Gastrocnemius medialis (tissue), 4 donors: ENCODE results near the gene ELOVL3. TPM values are rescaled to one million over a fixed set of nuclear protein-coding genes. Genes with fewer than 3 reads are reported as not detected.
A peak's percentile ranks its signal among the peaks of the same experiment; 100 is the strongest.

ENCODE experiments used
- ATAC-seq, 2 donors: fragments of 150-250 bp; one replicate each; pipeline ENCODE4 v1.9.1; 2016
- DNase-seq, 2 donors: peaks; one replicate each; pipeline ENCODE4 v3.0.0-alpha.2; 2019
- H3K27ac ChIP-seq, 4 donors: fragments of 200-600 bp; sonication (generic); 1 replicate in 1 of 4; 2 replicates in 3 of 4; pipeline ENCODE4 v1.5.1; 2016 to 2018; ENCODE audit warnings: mild to moderate bottlenecking in 2 of 4, moderate library complexity in 1 of 4
- H3K27me3 ChIP-seq, 3 donors: fragments of 200-600 bp; sonication (generic) in 2 of 3; 1 replicate in 1 of 3; 2 replicates in 2 of 3; pipeline versions ENCODE4 v1.5.1 to v1.6.0; 2016 to 2019; ENCODE audit warnings: mild to moderate bottlenecking in 1 of 3, moderate library complexity in 1 of 3
- H3K36me3 ChIP-seq, 2 donors: fragments of 200-600 bp; sonication (generic) in 1 of 2; one replicate each; pipeline ENCODE4 v1.5.1; 2017 to 2018
- H3K4me1 ChIP-seq, 2 donors: fragments of 200-600 bp; sonication (generic) in 1 of 2; one replicate each; pipeline ENCODE4 v1.5.1; 2016 to 2017; ENCODE audit warnings: mild to moderate bottlenecking in 2 of 2
- H3K4me3 ChIP-seq, 4 donors: fragments of 200-600 bp; sonication (generic) in 3 of 4; 1 replicate in 1 of 4; 2 replicates in 3 of 4; pipeline ENCODE4 v1.5.1; 2016 to 2019; ENCODE audit warnings: mild to moderate bottlenecking in 2 of 4
- H3K9me3 ChIP-seq, 3 donors: fragments of 200-600 bp; sonication (generic) in 2 of 3; 1 replicate in 1 of 3; 2 replicates in 2 of 3; pipeline ENCODE4 v1.5.1; 2016 to 2019
- CTCF ChIP-seq, 5 experiments: fragments of 450-650 bp in 3 of 5; fragments of 200-600 bp in 2 of 5; sonication (generic) in 2 of 5; IDR thresholded peaks in 4 of 5; conservative IDR thresholded peaks in 1 of 5; 1 replicate in 4 of 5; 2 replicates in 1 of 5; pipeline ENCODE4 v1.5.1; 2016 to 2019; ENCODE audit warnings: antibody characterized with exemption in 5 of 5, mild to moderate bottlenecking in 3 of 5, moderate library complexity in 3 of 5
- POLR2A ChIP-seq, 2 donors: fragments of 450-650 bp; IDR thresholded peaks; one replicate each; pipeline ENCODE4 v1.6.1; 2017; ENCODE audit warnings: antibody characterized with exemption in 2 of 2, mild to moderate bottlenecking in 2 of 2, moderate library complexity in 2 of 2
- in situ Hi-C, 4 donors: fragments of 200-750 bp; cut with MboI; loops; one replicate each; pipeline versions ENCODE4 v1.15.0 to v1.8.0; 2017; ENCODE audit warnings: low sequenced_read_pairs in 4 of 4
- intact Hi-C: fragments of 100-400 bp; cut with DNase I; formaldehyde crosslinking; loops from one replicate; pipeline ENCODE4 v1.15.1; 2023; ENCODE audit warnings: low total_unique reads
- total RNA-seq, 4 donors: library from RNA; depleted of rRNA; stranded (reverse); fragments of >200 nt; gene quantifications; one replicate each; pipeline versions ENCODE4 v1.1.0 to v1.2.3, GENCODE V29; 2016

The ELOVL3 gene
- total RNA-seq, 4 donors from 2014 or later: 0.51 TPM; not detected in 3

- intact Hi-C loops: no loop called here
- H3K4me1 ChIP-seq: peaks cover 79 to 81% of the 10 kb centered on the region in 2 donors
- peak overlapping the region; percentile 75 to 85 (median 83) for H3K27ac ChIP-seq
Observed at GRCh38 chr10:102268375-102268888, 42.3 kb downstream of the ELOVL3 start.

GRCh38 chr10:102269017-102269416 lies 42.9 kb downstream of the ELOVL3 start:
- ATAC-seq: peak; percentile 59 to 84
- in situ Hi-C loops (no loop called here), intact Hi-C loops (no loop called here)
- Histone ChIP-seq H3K9me3 (no peaks in the 10 kb centered on the region), H3K4me1 (peaks cover 79 to 81% of the 10 kb centered on the region in 2 donors), H3K4me3 (no peak overlapping the region), H3K27me3 (no peaks in the 10 kb centered on the region), H3K36me3 (no peaks in the 10 kb centered on the region), H3K27ac (peak overlapping the region; percentile 75 to 85 (median 83))
- peak; percentile 19 to 68 for DNase-seq
- no peak for TF ChIP-seq CTCF (IDR thresholded peaks at IDR 0.05 in 4 of 5, conservative IDR thresholded peaks at IDR 0.05 in 1 of 5)
- no peak for TF ChIP-seq POLR2A (IDR thresholded peaks at IDR 0.05)

More at GRCh38 chr10:102268375-102268888, 42.3 kb downstream of the ELOVL3 start:
- TF ChIP-seq CTCF (IDR thresholded peaks at IDR 0.05 in 4 of 5, conservative IDR thresholded peaks at IDR 0.05 in 1 of 5): no peak
- in situ Hi-C loops: no loop called here
- no peak for DNase-seq
- no peaks in the 10 kb centered on the region for H3K36me3 ChIP-seq
- no peaks in the 10 kb centered on the region for H3K27me3 ChIP-seq
- no peak overlapping the region for H3K4me3 ChIP-seq
- H3K9me3 ChIP-seq: no peaks in the 10 kb centered on the region
- peak in 1 of 2 donors; percentile 29 for ATAC-seq

GRCh38 chr10:102274062-102274461 lies 48.0 kb downstream of the ELOVL3 start:
- Histone ChIP-seq H3K4me3 (no peak overlapping the region), H3K27me3 (no peaks in the 10 kb centered on the region), H3K4me1 (peaks cover 57 to 72% of the 10 kb centered on the region in 2 donors), H3K36me3 (no peaks in the 10 kb centered on the region), H3K9me3 (no peaks in the 10 kb centered on the region), H3K27ac (peak overlapping the region; percentile 36 to 89 (median 73))
- TF ChIP-seq POLR2A (IDR thresholded peaks at IDR 0.05): no peak
- TF ChIP-seq CTCF (IDR thresholded peaks at IDR 0.05 in 4 of 5, conservative IDR thresholded peaks at IDR 0.05 in 1 of 5): no peak
- DNase-seq (no peak), ATAC-seq (peak; percentile 21 to 33)
- intact Hi-C loops (no loop called here), in situ Hi-C loops (no loop called here)

GRCh38 chr10:102275343-102275742 lies 49.2 kb downstream of the ELOVL3 start:
- Histone ChIP-seq H3K36me3 (no peaks in the 10 kb centered on the region), H3K27ac (peak overlapping the region; percentile 25 to 89 (median 60)), H3K4me1 (peaks cover 61 to 72% of the 10 kb centered on the region in 2 donors), H3K4me3 (no peak overlapping the region), H3K9me3 (no peaks in the 10 kb centered on the region), H3K27me3 (no peaks in the 10 kb centered on the region)
- DNase-seq (no peak), ATAC-seq (no peak)
- in situ Hi-C loops: no loop called here
- TF ChIP-seq POLR2A (IDR thresholded peaks at IDR 0.05) (no peak), CTCF (IDR thresholded peaks at IDR 0.05 in 4 of 5, conservative IDR thresholded peaks at IDR 0.05 in 1 of 5) (no peak)
- intact Hi-C loops: no loop called here

- Histone ChIP-seq H3K4me3 (no peak overlapping the region), H3K9me3 (no peaks in the 10 kb centered on the region), H3K4me1 (peaks cover 67 to 70% of the 10 kb centered on the region in 2 donors), H3K27me3 (no peaks in the 10 kb centered on the region), H3K27ac (peak overlapping the region; percentile 85 to 94 (median 88)), H3K36me3 (no peaks in the 10 kb centered on the region)
- DNase-seq: no peak
- intact Hi-C loops (no loop called here), in situ Hi-C loops (no loop called here)
- TF ChIP-seq CTCF (IDR thresholded peaks at IDR 0.05 in 4 of 5, conservative IDR thresholded peaks at IDR 0.05 in 1 of 5) (no peak), POLR2A (IDR thresholded peaks at IDR 0.05) (no peak)
- ATAC-seq: no peak
Observed at GRCh38 chr10:102279104-102279503, 53.0 kb downstream of the ELOVL3 start.
